LNCaP clone FGC (cell line): ENCODE data around the gene PBX1.

Experiments used
- DNase-seq: peaks from one replicate; pipeline ENCODE4 v3.0.0-alpha.2; 2011; ENCODE audit warnings: low read depth
- H3K4me3 ChIP-seq: 2 replicates; pipeline ENCODE4 v1.5.1; 2011; ENCODE audit warnings: mild to moderate bottlenecking, low read depth, low read length, control low read depth
- CTCF ChIP-seq: IDR thresholded peaks from 2 replicates; pipeline ENCODE4 v1.5.1; 2012; ENCODE audit warnings: mild to moderate bottlenecking; ENCODE audit not compliant: control insufficient read depth, insufficient read depth; ENCODE audit errors: extremely low read depth

PBX1 gene

GRCh38 chr1:164709126-164709525 is 150.1 kb downstream of the PBX1 start:
- no peak overlapping the region for H3K4me3 ChIP-seq
- TF ChIP-seq CTCF: no peak
- no peak for DNase-seq

GRCh38 chr1:164709541-164710278 is 150.7 kb downstream of the PBX1 start:
- TF ChIP-seq CTCF: no peak
- DNase-seq: no peak
- no peak overlapping the region for H3K4me3 ChIP-seq

GRCh38 chr1:164712131-164713036 is 153.4 kb downstream of the PBX1 start:
- no peak for TF ChIP-seq CTCF
- no peak for DNase-seq
- no peak overlapping the region for H3K4me3 ChIP-seq

GRCh38 chr1:164713456-164714207 is 154.6 kb downstream of the PBX1 start:
- TF ChIP-seq CTCF: no peak
- no peak overlapping the region for H3K4me3 ChIP-seq
- no peak for DNase-seq

- no peak overlapping the region for H3K4me3 ChIP-seq
- DNase-seq: no peak
- TF ChIP-seq CTCF: no peak
Observed at GRCh38 chr1:164716992-164717703, 158.2 kb downstream of the PBX1 start.

GRCh38 chr1:164718821-164719220 is 159.8 kb downstream of the PBX1 start:
- no peak overlapping the region for H3K4me3 ChIP-seq
- DNase-seq: no peak
- no peak for TF ChIP-seq CTCF
